Left colon (tissue), 2 donors: ENCODE results near the gene DEGS2. TPM values are rescaled to one million over a fixed set of nuclear protein-coding genes. Genes with fewer than 3 reads are reported as not detected.

Experiments used
- ATAC-seq: fragments of 200-7000 bp; cut with Tn5 transposase; one replicate; pipeline ENCODE4 v1.9.1; 2020; ENCODE audit warnings: mild to moderate bottlenecking, moderate library complexity
- DNase-seq, 2 donors: peaks; one replicate each; pipeline ENCODE4 v3.0.0-alpha.2; 2020
- intact Hi-C, 2 donors: fragments of 100-400 bp; cut with DNase I in 1 of 2; cut with micrococcal nuclease in 1 of 2; formaldehyde crosslinking; loops; one replicate each; pipeline versions ENCODE4 v1.11.2 to v1.14.0; 2022; cut with DNase I, micrococcal nuclease
- total RNA-seq, 2 donors: library from RNA; stranded (reverse); fragmentation: NEBNext Ultra II Directional; extraction: Animal tissue kit (Norgen Biotek cat#: 25700); gene quantifications; one replicate each; pipeline ENCODE4 v1.2.1, GENCODE V29; 2021
- donor health status: DM: no; HTN: no; CAD: no.
- donor health status: DM: yes; HTN: yes; CAD: no.

DEGS2 gene
- total RNA-seq, 2 donors from 2014 or later: 25.0 to 36.9 TPM

GRCh38 chr14:100121643-100122480, 37.6 kb downstream of the DEGS2 start:
- intact Hi-C loops: no loop called here
- ATAC-seq (no peak), DNase-seq (no peak)

GRCh38 chr14:100120522-100121269, 38.7 kb downstream of the DEGS2 start:
- no peak for DNase-seq
- no peak for ATAC-seq
- intact Hi-C loops: no loop called here

- no peak for DNase-seq
- ATAC-seq: no peak
- intact Hi-C loops: no loop called here
Measured at GRCh38 chr14:100119251-100119650, 40.2 kb downstream of the DEGS2 start.

GRCh38 chr14:100118396-100119011, 40.9 kb downstream of the DEGS2 start:
- ATAC-seq (no peak), DNase-seq (no peak)
- intact Hi-C loops: no loop called here

- intact Hi-C loops: no loop called here
- peak; percentile 72 to 75 for DNase-seq
- ATAC-seq: peak; percentile 97
Measured at GRCh38 chr14:100117633-100118395, 41.6 kb downstream of the DEGS2 start.

GRCh38 chr14:100117026-100117425, 42.4 kb downstream of the DEGS2 start:
- DNase-seq (no peak), ATAC-seq (no peak)
- intact Hi-C loops: no loop called here

GRCh38 chr14:100116134-100116533, 43.3 kb downstream of the DEGS2 start:
- intact Hi-C loops: no loop called here
- no peak for ATAC-seq
- DNase-seq: no peak

- intact Hi-C loops: no loop called here
- no peak for DNase-seq
- ATAC-seq: no peak
Measured at GRCh38 chr14:100115726-100116125, 43.7 kb downstream of the DEGS2 start.

- intact Hi-C loops: no loop called here
- ATAC-seq: no peak
- no peak for DNase-seq
Measured at GRCh38 chr14:100115236-100115635, 44.2 kb downstream of the DEGS2 start.

- no peak for DNase-seq
- ATAC-seq: no peak
- intact Hi-C loops: no loop called here
Measured at GRCh38 chr14:100114109-100114765, 45.2 kb downstream of the DEGS2 start.

- no peak for ATAC-seq
- intact Hi-C loops: no loop called here
Measured at GRCh38 chr14:100111931-100112704, 47.3 kb downstream of the DEGS2 start.

GRCh38 chr14:100110816-100111215, 48.6 kb downstream of the DEGS2 start:
- ATAC-seq: no peak
- DNase-seq: no peak
- intact Hi-C loops: no loop called here

More at GRCh38 chr14:100111931-100112704, 47.3 kb downstream of the DEGS2 start:
- DNase-seq: no peak

- DNase-seq: no peak
- ATAC-seq: no peak
- intact Hi-C loops: loop anchor here (5.0 to 10.0 kb wide), 2 partner anchors 125 to 127 kb away; no protein-coding TSS in a partner anchor
Measured at GRCh38 chr14:100109594-100109955, 49.9 kb downstream of the DEGS2 start.

GRCh38 chr14:100108840-100109593, 50.4 kb downstream of the DEGS2 start:
- intact Hi-C loops: loop anchor here (5.0 to 10.0 kb wide), 2 partner anchors 124 to 127 kb away; no protein-coding TSS in a partner anchor
- no peak for ATAC-seq
- DNase-seq: no peak

- DNase-seq (peak; percentile 69 to 90), ATAC-seq (peak; percentile 85)
- intact Hi-C loops: loop anchor here (5.0 to 10.0 kb wide), 2 partner anchors 123 to 126 kb away; no protein-coding TSS in a partner anchor
Measured at GRCh38 chr14:100108042-100108825, 51.2 kb downstream of the DEGS2 start.

GRCh38 chr14:100107236-100107635, 52.2 kb downstream of the DEGS2 start:
- ATAC-seq (no peak), DNase-seq (no peak)
- intact Hi-C loops: loop anchor here (5.0 to 10.0 kb wide), 2 partner anchors 122 to 125 kb away; no protein-coding TSS in a partner anchor
